Upper lobe of left lung (tissue), 6 donors: Measurements from ENCODE around the gene IBTK. TPM values are rescaled to one million over a fixed set of nuclear protein-coding genes. Genes with fewer than 3 reads are reported as not detected.
"Not testable (repeated sequence)": the region's sequence is repeated elsewhere in the genome, so short reads cannot be mapped to it uniquely, and the experiment has no call there.

Experiments
- ATAC-seq, 2 donors: fragments of 200-7000 bp; cut with Tn5 transposase; one replicate each; pipeline ENCODE4 v1.9.1; 2022; ENCODE audit warnings: mild to moderate bottlenecking in 2 of 2, moderate library complexity in 2 of 2; ENCODE audit not compliant: low FRiP score in 2 of 2
- DNase-seq, 2 donors: peaks; one replicate each; pipeline ENCODE4 v3.0.0-alpha.2; 2019 to 2020
- H3K27ac ChIP-seq, 4 donors: fragments of 200-600 bp; sonication (generic); one replicate each; pipeline ENCODE4 v1.5.1; 2016 to 2019
- H3K27me3 ChIP-seq, 4 donors: fragments of 200-600 bp; sonication (generic); one replicate each; pipeline ENCODE4 v1.5.1; 2017 to 2019
- H3K36me3 ChIP-seq, 4 donors: fragments of 200-600 bp; sonication (generic); one replicate each; pipeline ENCODE4 v1.5.1; 2016 to 2019
- H3K4me1 ChIP-seq, 4 donors: fragments of 200-600 bp; sonication (generic); one replicate each; pipeline ENCODE4 v1.5.1; 2018 to 2019
- H3K4me3 ChIP-seq, 4 donors: fragments of 200-600 bp; sonication (generic); one replicate each; pipeline ENCODE4 v1.5.1; 2017 to 2019; ENCODE audit warnings: mild to moderate bottlenecking in 2 of 4, moderate library complexity in 1 of 4
- H3K9me3 ChIP-seq, 4 donors: fragments of 200-600 bp; sonication (generic); one replicate each; pipeline ENCODE4 v1.5.1; 2018 to 2019
- EP300 ChIP-seq, 4 donors: sonication (generic); formaldehyde crosslinking; IDR thresholded peaks; one replicate each; pipeline ENCODE4 v1.5.1; 2017; ENCODE audit warnings: antibody characterized with exemption in 4 of 4, control low read depth in 2 of 4
- POLR2A ChIP-seq, 4 donors: fragments of 450-650 bp; IDR thresholded peaks; one replicate each; pipeline ENCODE4 v1.5.1; 2016 to 2017; ENCODE audit warnings: antibody characterized with exemption in 4 of 4, mild to moderate bottlenecking in 2 of 4
- POLR2AphosphoS5 ChIP-seq, 2 donors: sonication (generic); formaldehyde crosslinking; IDR thresholded peaks; one replicate each; pipeline ENCODE4 v1.5.1; 2017; ENCODE audit warnings: antibody characterized with exemption in 2 of 2
- WGBS, 2 donors: methylation state at CpG; one replicate each; pipeline ENCODE4 v1.1.5; 2017 to 2018; 5-methylcytosine and 5-hydroxymethylcytosine counted together
- total RNA-seq, 6 donors: library from RNA; depleted of rRNA in 4 of 6; stranded (reverse); fragments of >200 nt in 4 of 6; gene quantifications; one replicate each; pipeline versions ENCODE4 v1.1.0 to v1.2.1, GENCODE V29; 2016 to 2021
- TF ChIP-seq, protein P1 (sequence below), 6 experiments: fragments of 450-650 bp in 4 of 6; fragments of 200-600 bp in 2 of 6; sonication (generic) in 2 of 6; IDR thresholded peaks; one replicate each; pipeline ENCODE4 v1.5.1; 2016 to 2019; ENCODE audit warnings: antibody characterized with exemption in 6 of 6
- donor health status: DM: no; HTN: no; CAD: no; lungs with moderate emphysema.
- donor health status: DM: no; HTN: yes; CAD: no; lungs with severe emphysema.

Gene IBTK
- total RNA-seq, 6 donors from 2014 or later, result 17.8 to 47.7 (median 29.7) TPM

DNA sequence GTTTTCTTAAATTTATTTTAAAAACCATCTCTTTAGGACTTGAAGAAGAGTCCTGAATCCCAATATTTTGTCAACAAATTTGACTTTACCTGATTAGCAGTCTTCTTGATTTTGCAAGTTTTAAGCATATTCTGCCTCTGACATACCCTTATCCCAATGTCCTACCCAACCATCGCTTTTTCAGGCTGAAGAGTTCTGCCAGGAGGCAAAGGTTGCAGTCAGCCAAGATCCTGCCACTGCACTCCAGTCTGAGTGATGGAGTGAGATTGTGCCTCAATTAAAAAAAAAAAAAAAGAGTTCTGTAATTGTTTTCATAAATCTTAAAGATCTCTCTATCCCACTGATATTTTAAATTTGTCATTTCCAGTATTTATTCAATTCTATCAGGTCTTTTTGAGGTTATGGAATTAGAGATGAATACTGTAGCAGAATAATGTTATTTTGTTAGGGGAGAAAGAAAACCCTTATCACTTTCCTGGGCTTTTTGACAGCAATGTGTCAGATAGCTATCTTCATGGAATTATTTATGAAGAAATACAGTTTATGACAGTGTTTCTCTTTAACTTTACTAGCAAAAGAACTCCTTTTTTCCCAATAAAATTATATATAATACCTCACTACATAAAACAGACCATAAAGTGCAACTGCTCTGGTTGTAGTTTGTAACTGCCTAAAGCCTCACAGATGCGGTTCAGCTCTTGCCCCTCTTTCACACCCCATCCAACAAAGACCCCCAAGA lies 78.2 kb downstream of the IBTK start:
- no peaks in the 10 kb centered on the region for H3K4me1 ChIP-seq
- TF ChIP-seq, protein P1, sequence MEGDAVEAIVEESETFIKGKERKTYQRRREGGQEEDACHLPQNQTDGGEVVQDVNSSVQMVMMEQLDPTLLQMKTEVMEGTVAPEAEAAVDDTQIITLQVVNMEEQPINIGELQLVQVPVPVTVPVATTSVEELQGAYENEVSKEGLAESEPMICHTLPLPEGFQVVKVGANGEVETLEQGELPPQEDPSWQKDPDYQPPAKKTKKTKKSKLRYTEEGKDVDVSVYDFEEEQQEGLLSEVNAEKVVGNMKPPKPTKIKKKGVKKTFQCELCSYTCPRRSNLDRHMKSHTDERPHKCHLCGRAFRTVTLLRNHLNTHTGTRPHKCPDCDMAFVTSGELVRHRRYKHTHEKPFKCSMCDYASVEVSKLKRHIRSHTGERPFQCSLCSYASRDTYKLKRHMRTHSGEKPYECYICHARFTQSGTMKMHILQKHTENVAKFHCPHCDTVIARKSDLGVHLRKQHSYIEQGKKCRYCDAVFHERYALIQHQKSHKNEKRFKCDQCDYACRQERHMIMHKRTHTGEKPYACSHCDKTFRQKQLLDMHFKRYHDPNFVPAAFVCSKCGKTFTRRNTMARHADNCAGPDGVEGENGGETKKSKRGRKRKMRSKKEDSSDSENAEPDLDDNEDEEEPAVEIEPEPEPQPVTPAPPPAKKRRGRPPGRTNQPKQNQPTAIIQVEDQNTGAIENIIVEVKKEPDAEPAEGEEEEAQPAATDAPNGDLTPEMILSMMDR (IDR thresholded peaks at IDR 0.05), result no peak
- no peak for TF ChIP-seq POLR2AphosphoS5 (IDR thresholded peaks at IDR 0.05)
- TF ChIP-seq POLR2A (IDR thresholded peaks at IDR 0.05), result no peak
- no peak for TF ChIP-seq EP300 (IDR thresholded peaks at IDR 0.05)
- H3K4me3 ChIP-seq, result no peak overlapping the region
- no peak overlapping the region for H3K27ac ChIP-seq
- ATAC-seq (no peak), DNase-seq (no peak)
- H3K36me3 ChIP-seq, result peaks cover 0 to 60% (median 31%) of the 10 kb centered on the region in 4 donors
- no peaks in the 10 kb centered on the region for H3K27me3 ChIP-seq
- H3K9me3 ChIP-seq, result no peaks in the 10 kb centered on the region
- 81 to 89% methylated on average over 2 of the region's 2 CpGs for WGBS, 2 donors

DNA sequence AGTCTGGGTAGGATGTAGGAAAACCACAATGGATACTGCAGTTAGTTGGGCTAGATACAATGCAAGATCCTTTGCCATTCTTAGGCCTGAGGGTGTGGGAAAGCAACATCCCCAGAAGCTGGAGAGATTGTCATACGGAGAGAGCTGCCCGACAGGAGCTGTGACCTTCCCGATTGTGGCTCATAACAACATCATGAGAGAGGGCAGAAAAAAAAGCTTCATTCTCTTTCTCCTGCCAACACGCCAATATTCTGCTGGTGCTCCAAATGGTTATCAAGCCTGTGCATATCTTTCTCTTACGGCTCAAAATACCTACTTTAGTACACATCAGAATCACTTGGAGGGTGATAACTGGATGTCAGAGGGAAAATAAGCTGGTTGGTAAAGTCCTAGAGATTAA lies 81.1 kb downstream of the IBTK start:
- DNase-seq (no peak), ATAC-seq (no peak)
- WGBS, 2 donors, result 96% methylated on average over 5 of the region's 5 CpGs
- no peaks in the 10 kb centered on the region for H3K27me3 ChIP-seq
- H3K27ac ChIP-seq, result no peak overlapping the region
- H3K36me3 ChIP-seq, result peaks cover 0 to 37% (median 13%) of the 10 kb centered on the region in 4 donors
- no peak overlapping the region for H3K4me3 ChIP-seq
- no peaks in the 10 kb centered on the region for H3K9me3 ChIP-seq
- TF ChIP-seq EP300 (IDR thresholded peaks at IDR 0.05) (no peak), POLR2AphosphoS5 (IDR thresholded peaks at IDR 0.05) (no peak), POLR2A (IDR thresholded peaks at IDR 0.05) (no peak)
- TF ChIP-seq, protein P1 (IDR thresholded peaks at IDR 0.05), result no peak
- H3K4me1 ChIP-seq, result no peaks in the 10 kb centered on the region

DNA sequence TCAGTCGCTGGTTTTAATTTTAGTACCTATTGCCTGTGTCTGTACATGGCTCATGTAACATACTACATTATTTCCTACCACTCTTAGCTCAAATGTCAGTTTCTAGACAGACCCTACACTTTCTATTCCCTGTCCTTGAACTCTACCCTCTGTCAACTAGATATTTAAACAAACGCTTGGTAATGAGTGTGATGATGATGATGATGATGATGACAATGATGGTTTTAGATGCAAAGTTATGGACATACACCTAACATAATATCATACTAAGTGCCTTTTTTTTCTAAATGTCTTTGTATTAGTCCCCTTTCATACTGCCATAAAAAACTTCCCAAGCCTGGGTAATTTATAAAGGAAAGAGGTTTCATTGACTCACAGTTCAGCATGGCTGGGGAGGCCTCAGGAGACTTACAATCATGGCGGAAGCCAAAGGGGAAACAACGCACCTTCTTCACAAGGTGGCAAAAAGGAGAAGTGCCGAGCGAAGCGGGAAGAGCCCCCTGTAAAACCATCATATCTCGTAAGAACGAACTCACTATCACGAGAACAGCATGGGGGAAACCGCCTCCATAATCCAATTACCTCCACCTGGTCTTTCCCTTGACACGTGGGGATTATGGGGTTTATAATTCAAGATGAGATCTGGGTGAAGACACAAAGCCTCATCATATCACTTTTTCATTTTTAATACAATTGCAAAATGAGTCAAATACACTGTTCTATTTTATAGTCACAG lies 87.1 kb downstream of the IBTK start:
- Histone ChIP-seq H3K4me1 (no peaks in the 10 kb centered on the region), H3K9me3 (no peaks in the 10 kb centered on the region), H3K27me3 (no peaks in the 10 kb centered on the region), H3K4me3 (no peak overlapping the region), H3K27ac (no peak overlapping the region), H3K36me3 (no peaks in the 10 kb centered on the region)
- TF ChIP-seq, protein P1 (IDR thresholded peaks at IDR 0.05), result no peak
- ATAC-seq (no peak), DNase-seq (no peak)
- 92 to 95% methylated on average over 12 of the region's 12 CpGs for WGBS, 2 donors

- not testable (repeated sequence) for H3K4me3 ChIP-seq, H3K9me3 ChIP-seq, H3K4me1 ChIP-seq, ATAC-seq, DNase-seq, H3K27me3 ChIP-seq, H3K27ac ChIP-seq, H3K36me3 ChIP-seq
- 65 to 86% methylated on average over 3 of the region's 3 CpGs for WGBS, 2 donors
Measured at GRCh38 chr6:82152786-82153185, 94.8 kb downstream of the IBTK start.

GRCh38 chr6:82151147-82151546 lies 96.4 kb downstream of the IBTK start:
- ATAC-seq, H3K27ac ChIP-seq, H3K9me3 ChIP-seq, H3K27me3 ChIP-seq, H3K36me3 ChIP-seq, H3K4me3 ChIP-seq, H3K4me1 ChIP-seq: not testable (repeated sequence)
- DNase-seq, result peak in 1 of 2 donors; percentile 20
- WGBS, 2 donors, result 91 to 94% methylated on average over 7 to 10 of the region's 10 CpGs
